GM23338 (cell line): Measurements from ENCODE around the gene PDE2A.

Experiments
- CTCF ChIP-seq, 2 experiments: fragments of 200-600 bp in 1 of 2; sonication (generic) in 1 of 2; conservative IDR thresholded peaks; 2 replicates each; pipeline versions ENCODE4 v1.5.1 to v1.6.1; 2016 to 2017; ENCODE audit warnings: antibody characterized with exemption in 2 of 2, low read depth in 2 of 2, mild to moderate bottlenecking in 2 of 2, moderate library complexity in 1 of 2
- EZH2 ChIP-seq: fragments of 200-600 bp; sonication (generic); IDR thresholded peaks from one replicate; pipeline ENCODE4 v1.8.0; 2017; ENCODE audit warnings: antibody characterized with exemption, mild to moderate bottlenecking, low read depth; ENCODE audit not compliant: unreplicated experiment
- EZH2phosphoT487 ChIP-seq: fragments of 200-600 bp; sonication (generic); IDR thresholded peaks from one replicate; pipeline ENCODE4 v1.8.1; 2018; ENCODE audit warnings: antibody characterized with exemption; ENCODE audit not compliant: unreplicated experiment
- POLR2AphosphoS5 ChIP-seq: IDR thresholded peaks from 2 replicates; pipeline ENCODE4 v1.6.1; 2016; ENCODE audit warnings: antibody characterized with exemption, low read depth
- REST ChIP-seq: IDR thresholded peaks from one replicate; pipeline ENCODE4 v1.6.1; 2018; ENCODE audit warnings: antibody characterized with exemption; ENCODE audit not compliant: unreplicated experiment

- TF ChIP-seq REST = no peak
- TF ChIP-seq EZH2 = no peak
- no peak for TF ChIP-seq CTCF (conservative IDR thresholded peaks at IDR 0.05; ENCODE audit: low read depth in 2 of 2)
- no peak for TF ChIP-seq EZH2phosphoT487
- TF ChIP-seq POLR2AphosphoS5 = no peak
These were observed 36.1 kb upstream of the PDE2A start for GRCh38 chr11:72710278-72710677.
